HEK293 (cell line): Measurements from ENCODE around the gene TPO.

Experiments
- CTCF ChIA-PET: fragments of 350-600 bp; formaldehyde crosslinking; extraction: SDS; loops from one replicate; lab custom pipeline; 2021; ENCODE audit warnings: antibody characterized with exemption; lab: Yijun Ruan, JAX
- POLR2A ChIA-PET: fragments of 300-600 bp; formaldehyde crosslinking; extraction: SDS; loops from one replicate; lab custom pipeline; 2020; ENCODE audit warnings: antibody characterized with exemption, inconsistent platforms; lab: Yijun Ruan, JAX
- H3K27ac ChIP-seq: fragments of 200-500 bp; sonication (Bioruptor generic); 2 replicates; pipeline ENCODE4 v1.5.1; 2014; ENCODE audit warnings: low read depth, low read length, control low read depth, inconsistent platforms; ENCODE audit errors: extremely low read depth
- H3K36me3 ChIP-seq, 2 experiments: fragments of 200-500 bp in 1 of 2; sonication (Bioruptor generic) in 1 of 2; 1 replicate in 1 of 2; 2 replicates in 1 of 2; pipeline ENCODE4 v1.5.1; 2014 to 2017; ENCODE audit warnings: inconsistent platforms in 2 of 2, low read length in 2 of 2; ENCODE audit not compliant: control insufficient read depth in 2 of 2, insufficient read depth in 1 of 2
- H3K4me1 ChIP-seq: fragments of 200-500 bp; sonication (Bioruptor generic); 2 replicates; pipeline ENCODE4 v1.5.1; 2014; ENCODE audit warnings: mild to moderate bottlenecking, low read length, inconsistent platforms; ENCODE audit not compliant: control insufficient read depth, insufficient read depth
- H3K4me3 ChIP-seq: 2 replicates; pipeline ENCODE4 v1.5.1; 2011; ENCODE audit warnings: low read depth, mild to moderate bottlenecking, control low read depth, low read length, moderate library complexity
- H3K9me3 ChIP-seq: fragments of 200-500 bp; sonication (Bioruptor generic); 2 replicates; pipeline ENCODE4 v1.5.1; 2014; ENCODE audit warnings: low read depth, low read length, inconsistent platforms; ENCODE audit not compliant: control insufficient read depth, insufficient read depth
- BCL11A ChIP-seq: fragments of 450-650 bp; formaldehyde crosslinking; IDR thresholded peaks from 2 replicates; pipeline ENCODE4 v1.5.1; 2016; ENCODE audit warnings: low read depth, missing biosample characterization, missing genetic modification characterization
- GFI1B ChIP-seq: fragments of 450-650 bp; formaldehyde crosslinking; IDR thresholded peaks from 2 replicates; pipeline ENCODE4 v1.5.1; 2016; ENCODE audit warnings: missing biosample characterization, missing genetic modification characterization
- GLI4 ChIP-seq: fragments of 450-650 bp; formaldehyde crosslinking; IDR thresholded peaks from 2 replicates; pipeline ENCODE4 v1.5.1; 2016; ENCODE audit warnings: missing biosample characterization, missing genetic modification characterization
- KLF16 ChIP-seq: fragments of 450-650 bp; formaldehyde crosslinking; IDR thresholded peaks from 2 replicates; pipeline ENCODE4 v1.5.1; 2017; ENCODE audit warnings: missing biosample characterization, missing genetic modification characterization
- YY2 ChIP-seq: fragments of 450-650 bp; formaldehyde crosslinking; IDR thresholded peaks from 2 replicates; pipeline ENCODE4 v1.5.1; 2016; ENCODE audit warnings: missing biosample characterization, missing genetic modification characterization
- ZBTB48 ChIP-seq: fragments of 450-650 bp; formaldehyde crosslinking; IDR thresholded peaks from 2 replicates; pipeline ENCODE4 v1.5.1; 2016; ENCODE audit warnings: missing biosample characterization, missing genetic modification characterization
- ZFP37 ChIP-seq: fragments of 450-650 bp; formaldehyde crosslinking; IDR thresholded peaks from 2 replicates; pipeline ENCODE4 v1.5.1; 2016; ENCODE audit warnings: missing biosample characterization, missing genetic modification characterization
- ZNF155 ChIP-seq: fragments of 450-650 bp; formaldehyde crosslinking; IDR thresholded peaks from 2 replicates; pipeline ENCODE4 v1.5.1; 2016; ENCODE audit warnings: missing biosample characterization, missing genetic modification characterization
- ZNF16 ChIP-seq: fragments of 450-650 bp; formaldehyde crosslinking; IDR thresholded peaks from 2 replicates; pipeline ENCODE4 v1.5.1; 2016; ENCODE audit warnings: low read depth, missing biosample characterization, missing genetic modification characterization
- ZNF23 ChIP-seq: fragments of 450-650 bp; formaldehyde crosslinking; IDR thresholded peaks from 2 replicates; pipeline ENCODE4 v1.5.1; 2016; ENCODE audit warnings: missing biosample characterization, missing genetic modification characterization, borderline replicate concordance
- ZNF335 ChIP-seq: fragments of 450-650 bp; formaldehyde crosslinking; conservative IDR thresholded peaks from 2 replicates; pipeline ENCODE4 v1.5.1; 2016; ENCODE audit warnings: missing biosample characterization, missing genetic modification characterization
- ZNF585B ChIP-seq: fragments of 450-650 bp; formaldehyde crosslinking; IDR thresholded peaks from 2 replicates; pipeline ENCODE4 v1.5.1; 2016; ENCODE audit warnings: missing biosample characterization, missing genetic modification characterization
- ZNF610 ChIP-seq: fragments of 450-650 bp; formaldehyde crosslinking; IDR thresholded peaks from 2 replicates; pipeline ENCODE4 v1.5.1; 2016; ENCODE audit warnings: missing biosample characterization, missing genetic modification characterization, borderline replicate concordance
- ZNF629 ChIP-seq: fragments of 450-650 bp; formaldehyde crosslinking; IDR thresholded peaks from 2 replicates; pipeline ENCODE4 v1.5.1; 2017; ENCODE audit warnings: missing biosample characterization, missing genetic modification characterization
- TF ChIP-seq, protein P1 (sequence below): fragments of 450-650 bp; formaldehyde crosslinking; IDR thresholded peaks from 2 replicates; pipeline ENCODE4 v1.5.1; 2016; ENCODE audit warnings: missing biosample characterization, missing genetic modification characterization
- TF ChIP-seq, protein P2 (sequence below): fragments of 450-650 bp; formaldehyde crosslinking; IDR thresholded peaks from 2 replicates; pipeline ENCODE4 v1.5.1; 2016; ENCODE audit warnings: missing biosample characterization, missing genetic modification characterization, low read depth
- TF ChIP-seq, protein P3 (sequence below): fragments of 450-650 bp; formaldehyde crosslinking; conservative IDR thresholded peaks from 2 replicates; pipeline ENCODE4 v1.5.1; 2016; ENCODE audit warnings: low read depth, missing biosample characterization, missing genetic modification characterization
- TF ChIP-seq, protein P4 (sequence below): fragments of 450-650 bp; formaldehyde crosslinking; conservative IDR thresholded peaks from 2 replicates; pipeline ENCODE4 v1.5.1; 2016; ENCODE audit warnings: low read depth, missing biosample characterization, missing genetic modification characterization
- TF ChIP-seq, protein P5 (sequence below): fragments of 450-650 bp; formaldehyde crosslinking; IDR thresholded peaks from 2 replicates; pipeline ENCODE4 v1.5.1; 2016; ENCODE audit warnings: missing biosample characterization, missing genetic modification characterization

Gene TPO

DNA sequence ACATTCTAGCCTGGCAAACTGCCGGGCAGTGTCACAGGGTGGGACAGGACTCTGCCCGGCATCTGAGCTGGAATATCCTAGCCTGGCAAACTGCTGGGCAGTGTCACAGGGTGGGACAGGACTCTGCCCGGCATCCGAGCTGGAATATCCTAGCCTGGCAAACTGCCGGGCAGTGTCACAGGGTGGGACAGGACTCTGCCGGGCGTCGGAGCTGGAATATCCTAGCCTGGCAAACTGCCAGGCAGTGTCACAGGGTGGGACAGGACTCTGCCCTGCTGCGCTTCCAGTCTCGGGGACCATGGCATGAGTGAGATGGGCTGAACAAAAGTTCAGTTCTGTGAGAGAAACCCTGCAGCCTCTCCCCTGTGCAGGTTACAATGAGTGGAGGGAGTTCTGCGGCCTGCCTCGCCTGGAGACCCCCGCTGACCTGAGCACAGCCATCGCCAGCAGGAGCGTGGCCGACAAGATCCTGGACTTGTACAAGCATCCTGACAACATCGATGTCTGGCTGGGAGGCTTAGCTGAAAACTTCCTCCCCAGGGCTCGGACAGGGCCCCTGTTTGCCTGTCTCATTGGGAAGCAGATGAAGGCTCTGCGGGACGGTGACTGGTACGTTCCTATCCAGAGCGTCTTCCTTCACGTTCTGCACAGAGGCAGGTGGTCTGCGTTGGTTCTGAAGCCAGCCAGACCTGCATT lies 80.3 kb downstream of the TPO start (continued):
- TF ChIP-seq, protein P1, sequence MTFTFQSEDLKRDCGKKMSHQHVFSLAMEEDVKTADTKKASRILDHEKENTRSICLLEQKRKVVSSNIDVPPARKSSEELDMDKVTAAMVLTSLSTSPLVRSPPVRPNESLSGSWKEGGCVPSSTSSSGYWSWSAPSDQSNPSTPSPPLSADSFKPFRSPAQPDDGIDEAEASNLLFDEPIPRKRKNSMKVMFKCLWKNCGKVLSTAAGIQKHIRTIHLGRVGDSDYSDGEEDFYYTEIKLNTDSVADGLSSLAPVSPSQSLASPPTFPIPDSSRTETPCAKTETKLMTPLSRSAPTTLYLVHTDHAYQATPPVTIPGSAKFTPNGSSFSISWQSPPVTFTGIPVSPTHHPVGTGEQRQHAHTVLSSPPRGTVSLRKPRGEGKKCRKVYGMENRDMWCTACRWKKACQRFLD (tag by site-specific recombination), result no peak
- no peak for TF ChIP-seq ZNF155 (tag by site-specific recombination)
- no peak for TF ChIP-seq KLF16 (tag by site-specific recombination)
- TF ChIP-seq ZNF585B (tag by site-specific recombination), result no peak
- TF ChIP-seq, protein P2, sequence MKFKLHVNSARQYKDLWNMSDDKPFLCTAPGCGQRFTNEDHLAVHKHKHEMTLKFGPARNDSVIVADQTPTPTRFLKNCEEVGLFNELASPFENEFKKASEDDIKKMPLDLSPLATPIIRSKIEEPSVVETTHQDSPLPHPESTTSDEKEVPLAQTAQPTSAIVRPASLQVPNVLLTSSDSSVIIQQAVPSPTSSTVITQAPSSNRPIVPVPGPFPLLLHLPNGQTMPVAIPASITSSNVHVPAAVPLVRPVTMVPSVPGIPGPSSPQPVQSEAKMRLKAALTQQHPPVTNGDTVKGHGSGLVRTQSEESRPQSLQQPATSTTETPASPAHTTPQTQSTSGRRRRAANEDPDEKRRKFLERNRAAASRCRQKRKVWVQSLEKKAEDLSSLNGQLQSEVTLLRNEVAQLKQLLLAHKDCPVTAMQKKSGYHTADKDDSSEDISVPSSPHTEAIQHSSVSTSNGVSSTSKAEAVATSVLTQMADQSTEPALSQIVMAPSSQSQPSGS (tag by site-specific recombination), result no peak
- no peak for TF ChIP-seq ZNF16 (tag by site-specific recombination)
- TF ChIP-seq ZNF610 (tag by site-specific recombination), result no peak
- TF ChIP-seq ZNF23 (tag by site-specific recombination), result no peak

DNA sequence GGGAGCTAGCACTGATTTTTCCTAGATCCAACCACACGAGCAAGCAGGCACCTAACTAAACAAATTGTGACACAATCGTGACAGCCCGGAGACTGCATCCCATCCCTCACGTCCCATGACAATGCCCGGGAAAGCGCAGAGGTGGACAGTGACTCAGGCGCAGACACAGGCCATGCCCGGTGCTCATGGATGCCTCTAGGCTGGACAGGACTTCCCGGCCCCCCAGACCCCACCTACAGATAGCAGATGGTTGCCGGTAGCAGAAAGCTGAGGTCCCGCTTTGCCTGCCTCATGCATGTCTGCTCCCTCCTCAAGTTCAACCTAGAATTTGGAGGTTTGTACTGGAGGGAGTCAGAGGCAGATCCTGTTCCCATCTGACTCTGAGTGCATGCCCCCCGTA lies 81.0 kb downstream of the TPO start:
- Histone ChIP-seq H3K4me3 (no peak overlapping the region), H3K36me3 (no peaks in the 10 kb centered on the region), H3K9me3 (no peaks in the 10 kb centered on the region), H3K4me1 (no peaks in the 10 kb centered on the region), H3K27ac (no peak overlapping the region)
- POLR2A ChIA-PET, result no interaction called here
- TF ChIP-seq ZBTB48 (tag by site-specific recombination), result no peak
- no peak for TF ChIP-seq GLI4 (tag by site-specific recombination)
- TF ChIP-seq, protein P3, sequence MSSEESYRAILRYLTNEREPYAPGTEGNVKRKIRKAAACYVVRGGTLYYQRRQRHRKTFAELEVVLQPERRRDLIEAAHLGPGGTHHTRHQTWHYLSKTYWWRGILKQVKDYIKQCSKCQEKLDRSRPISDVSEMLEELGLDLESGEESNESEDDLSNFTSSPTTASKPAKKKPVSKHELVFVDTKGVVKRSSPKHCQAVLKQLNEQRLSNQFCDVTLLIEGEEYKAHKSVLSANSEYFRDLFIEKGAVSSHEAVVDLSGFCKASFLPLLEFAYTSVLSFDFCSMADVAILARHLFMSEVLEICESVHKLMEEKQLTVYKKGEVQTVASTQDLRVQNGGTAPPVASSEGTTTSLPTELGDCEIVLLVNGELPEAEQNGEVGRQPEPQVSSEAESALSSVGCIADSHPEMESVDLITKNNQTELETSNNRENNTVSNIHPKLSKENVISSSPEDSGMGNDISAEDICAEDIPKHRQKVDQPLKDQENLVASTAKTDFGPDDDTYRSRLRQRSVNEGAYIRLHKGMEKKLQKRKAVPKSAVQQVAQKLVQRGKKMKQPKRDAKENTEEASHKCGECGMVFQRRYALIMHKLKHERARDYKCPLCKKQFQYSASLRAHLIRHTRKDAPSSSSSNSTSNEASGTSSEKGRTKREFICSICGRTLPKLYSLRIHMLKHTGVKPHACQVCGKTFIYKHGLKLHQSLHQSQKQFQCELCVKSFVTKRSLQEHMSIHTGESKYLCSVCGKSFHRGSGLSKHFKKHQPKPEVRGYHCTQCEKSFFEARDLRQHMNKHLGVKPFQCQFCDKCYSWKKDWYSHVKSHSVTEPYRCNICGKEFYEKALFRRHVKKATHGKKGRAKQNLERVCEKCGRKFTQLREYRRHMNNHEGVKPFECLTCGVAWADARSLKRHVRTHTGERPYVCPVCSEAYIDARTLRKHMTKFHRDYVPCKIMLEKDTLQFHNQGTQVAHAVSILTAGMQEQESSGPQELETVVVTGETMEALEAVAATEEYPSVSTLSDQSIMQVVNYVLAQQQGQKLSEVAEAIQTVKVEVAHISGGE (tag by site-specific recombination), result no peak
- no peak for TF ChIP-seq BCL11A
- TF ChIP-seq ZNF335, result no peak
- TF ChIP-seq YY2 (tag by site-specific recombination), result no peak
- no peak for TF ChIP-seq GFI1B (tag by site-specific recombination)
- TF ChIP-seq ZNF629 (tag by site-specific recombination), result no peak
- TF ChIP-seq, protein P4, sequence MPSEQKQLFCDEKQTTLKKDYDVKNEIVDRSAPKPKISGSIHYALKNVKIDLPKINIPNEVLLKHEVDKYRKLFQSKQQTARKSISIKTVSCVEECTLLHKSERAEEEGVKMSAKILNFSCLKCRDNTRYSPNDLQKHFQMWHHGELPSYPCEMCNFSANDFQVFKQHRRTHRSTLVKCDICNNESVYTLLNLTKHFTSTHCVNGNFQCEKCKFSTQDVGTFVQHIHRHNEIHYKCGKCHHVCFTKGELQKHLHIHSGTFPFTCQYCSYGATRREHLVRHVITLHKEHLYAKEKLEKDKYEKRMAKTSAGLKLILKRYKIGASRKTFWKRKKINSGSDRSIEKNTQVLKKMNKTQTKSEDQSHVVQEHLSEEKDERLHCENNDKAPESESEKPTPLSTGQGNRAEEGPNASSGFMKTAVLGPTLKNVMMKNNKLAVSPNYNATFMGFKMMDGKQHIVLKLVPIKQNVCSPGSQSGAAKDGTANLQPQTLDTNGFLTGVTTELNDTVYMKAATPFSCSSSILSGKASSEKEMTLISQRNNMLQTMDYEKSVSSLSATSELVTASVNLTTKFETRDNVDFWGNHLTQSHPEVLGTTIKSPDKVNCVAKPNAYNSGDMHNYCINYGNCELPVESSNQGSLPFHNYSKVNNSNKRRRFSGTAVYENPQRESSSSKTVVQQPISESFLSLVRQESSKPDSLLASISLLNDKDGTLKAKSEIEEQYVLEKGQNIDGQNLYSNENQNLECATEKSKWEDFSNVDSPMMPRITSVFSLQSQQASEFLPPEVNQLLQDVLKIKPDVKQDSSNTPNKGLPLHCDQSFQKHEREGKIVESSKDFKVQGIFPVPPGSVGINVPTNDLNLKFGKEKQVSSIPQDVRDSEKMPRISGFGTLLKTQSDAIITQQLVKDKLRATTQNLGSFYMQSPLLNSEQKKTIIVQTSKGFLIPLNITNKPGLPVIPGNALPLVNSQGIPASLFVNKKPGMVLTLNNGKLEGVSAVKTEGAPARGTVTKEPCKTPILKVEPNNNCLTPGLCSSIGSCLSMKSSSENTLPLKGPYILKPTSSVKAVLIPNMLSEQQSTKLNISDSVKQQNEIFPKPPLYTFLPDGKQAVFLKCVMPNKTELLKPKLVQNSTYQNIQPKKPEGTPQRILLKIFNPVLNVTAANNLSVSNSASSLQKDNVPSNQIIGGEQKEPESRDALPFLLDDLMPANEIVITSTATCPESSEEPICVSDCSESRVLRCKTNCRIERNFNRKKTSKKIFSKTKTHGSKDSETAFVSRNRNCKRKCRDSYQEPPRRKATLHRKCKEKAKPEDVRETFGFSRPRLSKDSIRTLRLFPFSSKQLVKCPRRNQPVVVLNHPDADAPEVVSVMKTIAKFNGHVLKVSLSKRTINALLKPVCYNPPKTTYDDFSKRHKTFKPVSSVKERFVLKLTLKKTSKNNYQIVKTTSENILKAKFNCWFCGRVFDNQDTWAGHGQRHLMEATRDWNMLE, result no peak
- no peak for TF ChIP-seq ZNF610 (tag by site-specific recombination)
- TF ChIP-seq ZFP37, result no peak
- TF ChIP-seq, protein P5, sequence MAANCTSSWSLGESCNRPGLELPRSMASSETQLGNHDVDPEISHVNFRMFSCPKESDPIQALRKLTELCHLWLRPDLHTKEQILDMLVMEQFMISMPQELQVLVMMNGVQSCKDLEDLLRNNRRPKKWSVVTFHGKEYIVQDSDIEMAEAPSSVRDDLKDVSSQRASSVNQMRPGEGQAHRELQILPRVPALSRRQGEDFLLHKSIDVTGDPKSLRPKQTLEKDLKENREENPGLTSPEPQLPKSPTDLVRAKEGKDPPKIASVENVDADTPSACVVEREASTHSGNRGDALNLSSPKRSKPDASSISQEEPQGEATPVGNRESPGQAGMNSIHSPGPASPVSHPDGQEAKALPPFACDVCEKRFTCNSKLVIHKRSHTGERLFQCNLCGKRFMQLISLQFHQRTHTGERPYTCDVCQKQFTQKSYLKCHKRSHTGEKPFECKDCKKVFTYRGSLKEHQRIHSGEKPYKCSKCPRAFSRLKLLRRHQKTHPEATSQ (tag by site-specific recombination), result no peak
- CTCF ChIA-PET, result no interaction called here
